MM.1S (cell line): ENCODE results near the gene PVRIG.
A peak's percentile ranks its signal among the peaks of the same experiment; 100 is the strongest.

Experiments
- DNase-seq: peaks from one replicate; pipeline ENCODE4 v3.0.0-alpha.2; 2015
- H2AFZ ChIP-seq: fragments of 300-600 bp; sonication (generic); 2 replicates; pipeline ENCODE4 v1.6.0; 2016; ENCODE audit warnings: antibody characterized with exemption, low read length
- H3F3A ChIP-seq: fragments of 300-600 bp; sonication (generic); 2 replicates; pipeline ENCODE4 v1.6.1; 2016; ENCODE audit warnings: mild to moderate bottlenecking, antibody characterized with exemption, low read length, moderate library complexity, mixed read lengths; ENCODE audit not compliant: insufficient read depth
- H3K27ac ChIP-seq: fragments of 300-600 bp; sonication (generic); 2 replicates; pipeline ENCODE4 v1.5.1; 2016; ENCODE audit warnings: mild to moderate bottlenecking, low read length
- H3K27me3 ChIP-seq: fragments of 300-600 bp; sonication (generic); replicated peaks from 2 replicates; pipeline ENCODE4 v1.6.0; 2016; ENCODE audit warnings: low read length; ENCODE audit not compliant: insufficient read depth
- H3K36me3 ChIP-seq: fragments of 300-600 bp; sonication (generic); replicated peaks from 2 replicates; pipeline ENCODE4 v1.6.1; 2016; ENCODE audit warnings: mild to moderate bottlenecking, low read length, mixed read lengths; ENCODE audit not compliant: insufficient read depth
- H3K4me1 ChIP-seq: fragments of 300-600 bp; sonication (generic); 2 replicates; pipeline ENCODE4 v1.6.1; 2016; ENCODE audit warnings: low read length, mixed read lengths
- H3K4me2 ChIP-seq: fragments of 300-600 bp; sonication (generic); 2 replicates; pipeline ENCODE4 v1.6.0; 2016; ENCODE audit warnings: low read depth, low read length
- H3K4me3 ChIP-seq: fragments of 300-600 bp; sonication (generic); 2 replicates; pipeline ENCODE4 v1.5.1; 2016; ENCODE audit warnings: low read length, mixed read lengths
- H3K79me2 ChIP-seq: fragments of 300-600 bp; sonication (generic); 2 replicates; pipeline ENCODE4 v1.6.1; 2016; ENCODE audit warnings: mixed run types, low read length, mixed read lengths
- H3K9ac ChIP-seq: fragments of 300-600 bp; sonication (generic); 2 replicates; pipeline ENCODE4 v1.6.1; 2016; ENCODE audit warnings: low read length, mixed read lengths
- H3K9me2 ChIP-seq: fragments of 300-600 bp; sonication (generic); replicated peaks from 2 replicates; pipeline ENCODE4 v1.6.1; 2016; ENCODE audit warnings: mild to moderate bottlenecking, low read length, mixed read lengths; ENCODE audit not compliant: insufficient read depth
- H3K9me3 ChIP-seq: fragments of 300-600 bp; sonication (generic); replicated peaks from 2 replicates; pipeline ENCODE4 v1.6.1; 2016; ENCODE audit warnings: mild to moderate bottlenecking, low read length, mixed read lengths; ENCODE audit not compliant: insufficient read depth
- H4K20me1 ChIP-seq: fragments of 300-600 bp; sonication (generic); 2 replicates; pipeline ENCODE4 v1.6.1; 2016; ENCODE audit warnings: mild to moderate bottlenecking, low read length, moderate library complexity, mixed read lengths; ENCODE audit not compliant: insufficient read depth
- CTCF ChIP-seq: fragments of 300-600 bp; sonication (generic); IDR thresholded peaks from 2 replicates; pipeline ENCODE4 v1.5.1; 2016; ENCODE audit warnings: antibody characterized with exemption, low read length, mixed read lengths
- EZH2 ChIP-seq: fragments of 300-600 bp; sonication (generic); optimal IDR thresholded peaks from 2 replicates; pipeline ENCODE3; 2017; ENCODE audit warnings: low read depth, mild to moderate bottlenecking, antibody characterized with exemption, low read length, mixed read lengths
- EZH2phosphoT487 ChIP-seq: fragments of 300-600 bp; sonication (generic); IDR thresholded peaks from 2 replicates; pipeline ENCODE4 v1.6.1; 2018; ENCODE audit warnings: antibody characterized with exemption, low read length

PVRIG gene

DNA sequence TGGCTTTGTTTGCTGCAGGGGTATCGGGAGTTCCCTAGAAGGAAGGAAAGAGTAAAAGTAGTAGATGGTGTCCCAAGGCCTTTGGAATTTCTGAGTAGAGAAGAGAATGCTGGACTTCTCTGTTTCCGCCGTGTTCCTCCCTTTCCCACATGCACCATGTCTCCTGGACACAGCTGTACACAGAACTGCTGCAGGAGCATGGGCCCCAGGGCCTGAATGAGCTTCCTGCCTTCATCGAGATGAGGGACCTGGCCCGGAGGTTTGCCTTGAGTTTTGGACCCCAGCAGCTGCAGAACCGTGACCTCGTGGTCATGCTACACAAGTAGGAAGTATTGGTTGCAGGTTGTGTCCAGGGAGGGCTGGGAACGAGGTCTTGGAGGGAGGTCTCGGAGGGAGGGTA is 15.3 kb upstream of the PVRIG start:
- H4K20me1 ChIP-seq, result no peaks in the 10 kb centered on the region
- H3K79me2 ChIP-seq, result no peaks in the 10 kb centered on the region
- H3K4me2 ChIP-seq, result no peak overlapping the region
- H3K9me3 ChIP-seq, result no peaks in the 10 kb centered on the region
- H3K27me3 ChIP-seq, result peaks cover 48% of the 10 kb centered on the region
- no peaks in the 10 kb centered on the region for H3K9me2 ChIP-seq
- no peak overlapping the region for H2AFZ ChIP-seq
- peaks cover 12% of the 10 kb centered on the region for H3K4me1 ChIP-seq
- DNase-seq, result no peak
- H3K27ac ChIP-seq, result no peak overlapping the region
- no peak overlapping the region for H3K4me3 ChIP-seq
- peaks cover 10% of the 10 kb centered on the region for H3F3A ChIP-seq
- H3K9ac ChIP-seq, result no peak overlapping the region
- no peaks in the 10 kb centered on the region for H3K36me3 ChIP-seq
- no peak for TF ChIP-seq CTCF
- no peak for TF ChIP-seq EZH2phosphoT487
- no peak for TF ChIP-seq EZH2

DNA sequence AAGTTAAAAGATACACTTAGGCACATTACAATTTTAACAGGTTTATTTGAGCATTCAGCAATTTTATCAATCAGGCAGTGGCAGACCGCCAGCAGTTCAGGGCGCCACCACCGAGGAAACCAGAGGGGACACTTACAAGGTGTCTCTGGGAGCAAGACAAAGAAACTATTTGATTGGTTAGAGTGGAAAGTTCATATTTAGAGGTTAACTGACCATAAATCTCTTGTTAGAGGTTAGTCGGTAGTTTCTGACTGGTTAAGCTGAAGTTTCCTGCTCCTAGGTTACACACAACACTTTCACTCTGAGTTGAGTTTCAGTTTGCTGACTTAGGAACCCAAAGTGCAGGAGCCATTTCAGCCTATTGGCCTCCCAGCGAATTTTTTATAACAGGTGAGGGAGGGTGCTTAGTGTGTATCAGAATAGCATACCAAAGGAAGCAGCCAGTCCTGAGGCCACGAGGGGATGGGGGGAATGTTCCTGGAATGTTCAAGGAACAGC is 10.8 kb upstream of the PVRIG start:
- H3K79me2 ChIP-seq, result no peaks in the 10 kb centered on the region
- H3K27me3 ChIP-seq, result peaks cover 44% of the 10 kb centered on the region; the same call in 1 of the 2 replicates
- no peak overlapping the region for H2AFZ ChIP-seq
- peaks cover 13% of the 10 kb centered on the region for H3F3A ChIP-seq
- H3K4me3 ChIP-seq, result peak overlapping the region; percentile 4; the same call in 1 of the 2 replicates
- H3K4me2 ChIP-seq, result peak overlapping the region; percentile 51
- peaks cover 17% of the 10 kb centered on the region for H3K4me1 ChIP-seq
- no peaks in the 10 kb centered on the region for H3K9me2 ChIP-seq
- no peak overlapping the region for H3K27ac ChIP-seq
- peak; percentile 90 for DNase-seq
- H3K36me3 ChIP-seq, result no peaks in the 10 kb centered on the region
- no peaks in the 10 kb centered on the region for H4K20me1 ChIP-seq
- H3K9me3 ChIP-seq, result no peaks in the 10 kb centered on the region
- TF ChIP-seq EZH2phosphoT487 (no peak), EZH2 (no peak), CTCF (no peak; the same call in 1 of the 2 replicates)
- no peak overlapping the region for H3K9ac ChIP-seq

GRCh38 chr7:100209493-100209892 is 10.3 kb upstream of the PVRIG start:
- DNase-seq, result no peak
- Histone ChIP-seq H3K36me3 (no peaks in the 10 kb centered on the region), H3K27me3 (peaks cover 44% of the 10 kb centered on the region; the same call in 1 of the 2 replicates), H3K9me3 (no peaks in the 10 kb centered on the region), H3K9me2 (no peaks in the 10 kb centered on the region), H4K20me1 (no peaks in the 10 kb centered on the region), H2AFZ (no peak overlapping the region), H3K9ac (no peak overlapping the region), H3F3A (peaks cover 13% of the 10 kb centered on the region), H3K4me3 (no peak overlapping the region), H3K4me2 (peak overlapping the region; percentile 51; the same call in 1 of the 2 replicates), H3K4me1 (peaks cover 17% of the 10 kb centered on the region), H3K27ac (no peak overlapping the region), H3K79me2 (no peaks in the 10 kb centered on the region)
- TF ChIP-seq CTCF (no peak), EZH2 (no peak), EZH2phosphoT487 (no peak)
